ENCODE results near the gene CDC123. TPM values are rescaled to one million over a fixed set of nuclear protein-coding genes. Genes with fewer than 3 reads are reported as not detected.

The CDC123 gene
- total RNA-seq, 1 donor from 2014 or later, result 30.4 TPM

- H3K36me3 ChIP-seq, result peaks cover 0 to 67% of the 10 kb centered on the region in 2 donors
Measured at GRCh38 chr10:12158111-12158510, 37.9 kb upstream of the CDC123 start.

GRCh38 chr10:12160664-12161063, 35.3 kb upstream of the CDC123 start:
- H3K27ac ChIP-seq, result no peak overlapping the region
- H3K9me3 ChIP-seq, result no peaks in the 10 kb centered on the region
- no peak for DNase-seq (ENCODE audit: extremely low spot score in 2 of 2)
- TF ChIP-seq POLR2AphosphoS5 (IDR thresholded peaks at IDR 0.05; ENCODE audit: insufficient read depth in 1 of 2, low read depth in 1 of 2), result no peak
- no peak for TF ChIP-seq POLR2A (IDR thresholded peaks at IDR 0.05)
- no peak for TF ChIP-seq CTCF (IDR thresholded peaks at IDR 0.05)
- no peaks in the 10 kb centered on the region for H3K4me1 ChIP-seq
- intact Hi-C loops (cut with DNase I), result no loop called here
- peaks cover 0 to 63% of the 10 kb centered on the region in 2 donors for H3K36me3 ChIP-seq
- no peak overlapping the region for H3K4me3 ChIP-seq
- H3K27me3 ChIP-seq, result no peaks in the 10 kb centered on the region

More at GRCh38 chr10:12158111-12158510, 37.9 kb upstream of the CDC123 start:
- intact Hi-C loops (cut with DNase I), result no loop called here
- no peak for DNase-seq (ENCODE audit: extremely low spot score in 2 of 2)
- no peaks in the 10 kb centered on the region for H3K9me3 ChIP-seq
- peaks cover 8% of the 10 kb centered on the region for H3K4me1 ChIP-seq
- H3K4me3 ChIP-seq, result no peak overlapping the region
- H3K27me3 ChIP-seq, result no peaks in the 10 kb centered on the region
- TF ChIP-seq POLR2AphosphoS5 (IDR thresholded peaks at IDR 0.05; ENCODE audit: insufficient read depth in 1 of 2, low read depth in 1 of 2) (no peak), CTCF (IDR thresholded peaks at IDR 0.05) (no peak), POLR2A (IDR thresholded peaks at IDR 0.05) (no peak)
- no peak overlapping the region for H3K27ac ChIP-seq

- TF ChIP-seq POLR2A (IDR thresholded peaks at IDR 0.05) (no peak), CTCF (IDR thresholded peaks at IDR 0.05) (no peak), POLR2AphosphoS5 (IDR thresholded peaks at IDR 0.05; ENCODE audit: insufficient read depth in 1 of 2, low read depth in 1 of 2) (no peak)
- H3K36me3 ChIP-seq, result peaks cover 0 to 53% of the 10 kb centered on the region in 2 donors
- H3K27me3 ChIP-seq, result no peaks in the 10 kb centered on the region
- no peaks in the 10 kb centered on the region for H3K4me1 ChIP-seq
- no peak for DNase-seq (ENCODE audit: extremely low spot score in 2 of 2)
- intact Hi-C loops (cut with DNase I), result no loop called here
- no peak overlapping the region for H3K4me3 ChIP-seq
- H3K27ac ChIP-seq, result no peak overlapping the region
- no peaks in the 10 kb centered on the region for H3K9me3 ChIP-seq
Measured at GRCh38 chr10:12162927-12163326, 33.1 kb upstream of the CDC123 start.

- H3K4me1 ChIP-seq, result no peaks in the 10 kb centered on the region
- H3K4me3 ChIP-seq, result no peak overlapping the region
- H3K9me3 ChIP-seq, result no peaks in the 10 kb centered on the region
- no peaks in the 10 kb centered on the region for H3K27me3 ChIP-seq
- TF ChIP-seq POLR2A (IDR thresholded peaks at IDR 0.05) (no peak), CTCF (IDR thresholded peaks at IDR 0.05) (no peak), POLR2AphosphoS5 (IDR thresholded peaks at IDR 0.05; ENCODE audit: insufficient read depth in 1 of 2, low read depth in 1 of 2) (no peak)
- DNase-seq (ENCODE audit: extremely low spot score in 2 of 2), result no peak
- peaks cover 0 to 52% of the 10 kb centered on the region in 2 donors for H3K36me3 ChIP-seq
- H3K27ac ChIP-seq, result no peak overlapping the region
- intact Hi-C loops (cut with DNase I), result no loop called here
Measured at GRCh38 chr10:12164085-12164484, 31.9 kb upstream of the CDC123 start.

- peaks cover 0 to 56% of the 10 kb centered on the region in 2 donors for H3K36me3 ChIP-seq
- H3K27ac ChIP-seq, result no peak overlapping the region
- no peak for TF ChIP-seq CTCF (IDR thresholded peaks at IDR 0.05)
- no peaks in the 10 kb centered on the region for H3K27me3 ChIP-seq
- H3K9me3 ChIP-seq, result no peaks in the 10 kb centered on the region
- no peak for DNase-seq (ENCODE audit: extremely low spot score in 2 of 2)
- no peak overlapping the region for H3K4me3 ChIP-seq
- no peaks in the 10 kb centered on the region for H3K4me1 ChIP-seq
- intact Hi-C loops (cut with DNase I), result no loop called here
Measured at GRCh38 chr10:12165036-12165435, 31.0 kb upstream of the CDC123 start.

Measured in vagina (tissue), 2 donors.